ENCODE measurements around the gene EMC9.

EMC9 gene

GRCh38 chr14:24141097-24141880, at the start of gene EMC9:
EMC9 (minus strand) TSS chr14:24141591; CDS start chr14:24141304, 287 bp downstream.
- peak; percentile 97 to 100 (median 98) for DNase-seq (ENCODE audit: low read depth in 4 of 4, low spot score in 1 of 4)

GRCh38 chr14:24190416-24190815, 49.0 kb upstream of the EMC9 start:
- DNase-seq (ENCODE audit: low read depth in 4 of 4, low spot score in 1 of 4), result no peak

- no peak for DNase-seq (ENCODE audit: low read depth in 4 of 4, low spot score in 1 of 4)
These were observed 48.1 kb upstream of the EMC9 start for GRCh38 chr14:24189460-24189859.

- no peak for DNase-seq (ENCODE audit: low read depth in 4 of 4, low spot score in 1 of 4)
These were observed 47.6 kb upstream of the EMC9 start for GRCh38 chr14:24189059-24189375.

GRCh38 chr14:24188251-24189058, 47.1 kb upstream of the EMC9 start, which contains the start of gene IPO4:
IPO4 (minus strand) TSS chr14:24188816; CDS start chr14:24188787, 29 bp downstream.
- peak; percentile 80 to 94 (median 89) for DNase-seq (ENCODE audit: low read depth in 4 of 4, low spot score in 1 of 4)

- no peak for DNase-seq (ENCODE audit: low read depth in 4 of 4, low spot score in 1 of 4)
These were observed 46.1 kb upstream of the EMC9 start for GRCh38 chr14:24187539-24187915.

- DNase-seq (ENCODE audit: low read depth in 4 of 4, low spot score in 1 of 4), result no peak
These were observed 45.6 kb upstream of the EMC9 start for GRCh38 chr14:24186831-24187538.

GRCh38 chr14:24185741-24186140, 44.4 kb upstream of the EMC9 start:
- no peak for DNase-seq (ENCODE audit: low read depth in 4 of 4, low spot score in 1 of 4)

- no peak for DNase-seq (ENCODE audit: low read depth in 4 of 4, low spot score in 1 of 4)
These were observed 43.6 kb upstream of the EMC9 start for GRCh38 chr14:24185026-24185425.

GRCh38 chr14:24184104-24184970, 42.9 kb upstream of the EMC9 start:
- DNase-seq (ENCODE audit: low read depth in 4 of 4, low spot score in 1 of 4), result no peak

- no peak for DNase-seq (ENCODE audit: low read depth in 4 of 4, low spot score in 1 of 4)
These were observed 41.7 kb upstream of the EMC9 start for GRCh38 chr14:24183014-24183481.

- no peak for DNase-seq (ENCODE audit: low read depth in 4 of 4, low spot score in 1 of 4)
These were observed 40.9 kb upstream of the EMC9 start for GRCh38 chr14:24182110-24182882.

GRCh38 chr14:24181371-24182077, 40.1 kb upstream of the EMC9 start:
- no peak for DNase-seq (ENCODE audit: low read depth in 4 of 4, low spot score in 1 of 4)

- DNase-seq (ENCODE audit: low read depth in 4 of 4, low spot score in 1 of 4), result no peak
These were observed 38.8 kb upstream of the EMC9 start for GRCh38 chr14:24179961-24180796.

- DNase-seq (ENCODE audit: low read depth in 4 of 4, low spot score in 1 of 4), result no peak
These were observed 38.0 kb upstream of the EMC9 start for GRCh38 chr14:24179294-24179960.

- no peak for DNase-seq (ENCODE audit: low read depth in 4 of 4, low spot score in 1 of 4)
These were observed 37.2 kb upstream of the EMC9 start for GRCh38 chr14:24178399-24179178.

GRCh38 chr14:24177891-24178290, 36.5 kb upstream of the EMC9 start:
- DNase-seq (ENCODE audit: low read depth in 4 of 4, low spot score in 1 of 4), result no peak
